Measurements from ENCODE around the gene PRDM15. TPM values are rescaled to one million over a fixed set of nuclear protein-coding genes. Genes with fewer than 3 reads are reported as not detected.

The PRDM15 gene
- total RNA-seq, 1 experiment from 2014 or later: 6.4 TPM

GRCh38 chr21:41783476-41784180 lies 95.5 kb downstream of the PRDM15 start:
- peak; percentile 71 for DNase-seq (ENCODE audit: low read depth)

- no peak for DNase-seq (ENCODE audit: low read depth)
These were observed 98.1 kb downstream of the PRDM15 start for GRCh38 chr21:41781050-41781410.

- DNase-seq (ENCODE audit: low read depth): no peak
These were observed 98.7 kb downstream of the PRDM15 start for GRCh38 chr21:41780337-41781049.

- DNase-seq (ENCODE audit: low read depth): no peak
These were observed 99.5 kb downstream of the PRDM15 start for GRCh38 chr21:41779659-41780058.

GRCh38 chr21:41778930-41779600 lies 100.1 kb downstream of the PRDM15 start:
- DNase-seq (ENCODE audit: low read depth): no peak

GRCh38 chr21:41777951-41778815 lies 101.0 kb downstream of the PRDM15 start:
- peak; percentile 66 for DNase-seq (ENCODE audit: low read depth)

GRCh38 chr21:41776778-41777177 lies 102.4 kb downstream of the PRDM15 start:
- DNase-seq (ENCODE audit: low read depth): no peak

GRCh38 chr21:41775149-41775472 lies 104.0 kb downstream of the PRDM15 start:
- DNase-seq (ENCODE audit: low read depth): no peak

- DNase-seq (ENCODE audit: low read depth): no peak
These were observed 104.5 kb downstream of the PRDM15 start for GRCh38 chr21:41774467-41775148.

GRCh38 chr21:41772351-41773080 lies 106.6 kb downstream of the PRDM15 start:
- DNase-seq (ENCODE audit: low read depth): no peak

GRCh38 chr21:41771625-41771945 lies 107.6 kb downstream of the PRDM15 start:
- no peak for DNase-seq (ENCODE audit: low read depth)

GRCh38 chr21:41770901-41771624 lies 108.1 kb downstream of the PRDM15 start:
- no peak for DNase-seq (ENCODE audit: low read depth)

- DNase-seq (ENCODE audit: low read depth): no peak
These were observed 109.2 kb downstream of the PRDM15 start for GRCh38 chr21:41769933-41770332.

- DNase-seq (ENCODE audit: low read depth): no peak
These were observed 109.6 kb downstream of the PRDM15 start for GRCh38 chr21:41769521-41769920.

- DNase-seq (ENCODE audit: low read depth): no peak
These were observed 110.0 kb downstream of the PRDM15 start for GRCh38 chr21:41769111-41769510.

GRCh38 chr21:41768437-41769042 lies 110.6 kb downstream of the PRDM15 start:
- peak; percentile 83 for DNase-seq (ENCODE audit: low read depth)

GRCh38 chr21:41767606-41768436 lies 111.3 kb downstream of the PRDM15 start:
- DNase-seq (ENCODE audit: low read depth): peak; percentile 56

- DNase-seq (ENCODE audit: low read depth): no peak
These were observed 112.1 kb downstream of the PRDM15 start, which contains the start of gene RIPK4 for GRCh38 chr21:41766883-41767605. RIPK4 (minus strand) TSS chr21:41767052; CDS start chr21:41767041, 11 bp downstream.
